Activated T-cell treated with anti-CD3 and anti-CD28 coated beads, Interleukin-2, amount 50 U/mL, for 1 hour (primary cell): ENCODE results near the gene TBC1D10A.
A peak's percentile ranks its signal among the peaks of the same experiment; 100 is the strongest.

ENCODE experiments used
- DNase-seq: peaks from one replicate; pipeline ENCODE4 v3.0.0-alpha.2; 2020

TBC1D10A gene

DNA sequence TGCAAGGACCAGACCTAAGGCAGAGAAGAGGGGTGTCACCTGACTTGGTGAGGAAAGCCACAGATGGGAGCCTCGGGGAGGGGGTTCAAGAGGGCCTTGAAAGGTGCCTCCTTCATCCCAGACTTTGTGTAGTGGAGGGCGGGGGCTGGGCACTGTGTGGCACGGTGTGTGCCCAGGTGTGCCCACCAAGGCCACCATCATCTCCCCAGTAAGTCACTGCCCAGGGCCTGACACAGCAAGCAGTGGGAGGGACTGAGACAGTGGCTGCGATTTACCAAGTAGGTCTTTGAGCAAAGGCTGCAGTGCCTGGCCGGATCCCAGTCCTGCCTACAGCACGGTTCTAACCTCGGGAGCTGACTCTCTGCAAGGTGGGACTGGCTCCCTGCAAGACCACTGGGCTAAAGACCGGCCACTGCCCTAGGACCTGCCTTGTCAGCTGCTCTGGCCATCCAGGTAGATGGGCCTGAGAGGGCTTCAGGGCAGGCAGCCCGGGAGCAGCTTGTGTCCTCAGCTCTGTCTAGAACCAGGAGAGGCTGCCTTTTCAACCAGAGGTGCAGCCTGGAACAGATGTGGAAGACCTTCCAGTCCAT, 61.5 kb downstream of the TBC1D10A start:
- no peak for DNase-seq

DNA sequence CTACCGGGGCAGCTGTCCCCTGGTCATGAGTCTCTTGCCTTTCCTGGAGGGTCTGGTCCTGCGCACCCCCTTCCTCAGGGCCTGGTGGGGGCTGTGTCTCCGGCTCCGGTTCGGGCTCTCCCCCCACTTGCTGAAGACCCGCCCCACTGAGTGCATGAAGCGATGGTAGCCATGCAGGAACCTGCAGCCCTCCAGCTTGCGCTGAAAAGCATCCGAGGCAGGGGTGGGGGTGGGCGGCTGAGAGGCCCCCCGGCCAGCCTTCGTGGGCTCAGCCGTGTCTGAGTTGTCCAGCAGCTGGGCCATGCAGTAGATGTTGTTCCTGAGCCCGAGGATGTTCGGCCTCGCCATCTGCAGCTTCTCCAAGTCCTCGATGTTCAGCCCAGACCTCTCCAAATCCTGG, 62.9 kb downstream of the TBC1D10A start:
- no peak for DNase-seq

DNA sequence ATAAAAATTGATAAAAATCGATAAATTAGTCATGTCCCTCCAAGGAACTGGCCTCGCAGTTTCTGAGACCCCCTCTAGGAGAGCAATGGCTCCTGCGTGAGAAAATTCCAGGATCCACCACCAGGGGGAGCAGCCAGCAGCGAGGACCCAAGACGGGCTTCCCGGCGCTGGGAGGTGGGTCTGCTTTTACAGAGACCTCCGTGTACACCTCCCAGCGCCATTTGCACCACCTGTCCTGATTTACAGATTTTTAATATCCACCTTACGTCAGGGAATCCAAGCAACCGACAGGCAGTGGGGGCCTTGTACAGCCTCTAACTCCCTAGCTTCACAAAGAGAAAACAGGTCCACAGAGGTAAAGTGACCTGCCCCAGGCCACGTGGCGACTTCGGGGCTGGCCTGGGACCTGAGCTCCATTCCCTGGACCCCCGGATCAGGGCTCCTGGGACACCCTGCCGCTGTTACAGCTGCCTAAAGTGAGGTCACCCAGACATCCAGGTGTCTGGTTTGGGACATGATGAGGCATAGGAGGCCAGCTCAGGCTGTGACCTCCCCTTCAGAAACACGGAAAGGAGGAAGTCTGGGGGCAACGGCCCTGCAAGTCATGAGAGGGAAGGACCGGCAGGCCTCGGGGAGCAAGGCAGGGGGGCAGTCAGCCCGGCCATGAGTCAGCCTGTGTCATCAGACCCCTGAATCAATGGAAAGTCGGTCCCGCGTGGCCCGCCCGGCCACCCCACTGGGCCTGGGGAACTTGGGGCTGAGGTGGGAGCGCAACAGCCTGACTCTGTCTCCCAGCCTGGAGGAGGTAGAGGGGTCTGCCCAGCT, 63.6 kb downstream of the TBC1D10A start:
- DNase-seq = peak; percentile 84

DNA sequence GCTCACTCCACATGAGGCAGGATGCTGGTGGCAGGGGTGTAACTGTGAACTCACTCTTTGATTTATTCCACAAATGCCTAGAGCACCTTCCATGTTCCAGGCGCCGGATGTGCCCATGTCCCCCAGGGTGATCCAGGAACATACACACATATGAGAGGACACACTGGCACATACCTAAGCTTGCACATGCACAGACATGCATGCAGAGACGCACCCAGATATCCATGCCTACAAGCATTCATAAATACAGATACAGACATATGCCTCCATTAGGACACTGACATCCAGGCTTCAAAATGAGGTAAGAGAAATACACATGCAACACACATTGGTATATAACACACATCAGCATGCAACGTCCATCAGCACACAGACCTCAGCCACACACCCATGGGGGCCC, 64.6 kb downstream of the TBC1D10A start:
- no peak for DNase-seq

DNA sequence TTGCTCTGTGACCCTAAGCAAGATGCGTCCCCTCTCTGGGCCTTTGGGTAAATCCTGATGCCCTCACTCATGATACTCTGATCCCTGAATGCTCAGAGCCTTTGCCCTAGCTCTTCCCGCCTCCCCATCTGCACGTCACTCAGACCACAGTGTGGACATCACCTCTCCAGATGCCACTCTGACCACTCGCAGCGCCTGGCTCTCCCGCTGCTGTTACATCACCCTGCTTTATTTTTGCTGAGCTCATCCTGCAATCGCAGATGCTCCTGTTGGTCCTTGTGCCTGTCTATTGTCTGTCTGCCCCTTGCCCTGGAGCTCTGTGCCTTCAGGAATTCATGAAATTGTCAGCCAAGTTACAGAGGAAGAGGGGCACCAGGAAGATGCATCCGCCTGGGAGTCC, 65.6 kb downstream of the TBC1D10A start:
- no peak for DNase-seq

DNA sequence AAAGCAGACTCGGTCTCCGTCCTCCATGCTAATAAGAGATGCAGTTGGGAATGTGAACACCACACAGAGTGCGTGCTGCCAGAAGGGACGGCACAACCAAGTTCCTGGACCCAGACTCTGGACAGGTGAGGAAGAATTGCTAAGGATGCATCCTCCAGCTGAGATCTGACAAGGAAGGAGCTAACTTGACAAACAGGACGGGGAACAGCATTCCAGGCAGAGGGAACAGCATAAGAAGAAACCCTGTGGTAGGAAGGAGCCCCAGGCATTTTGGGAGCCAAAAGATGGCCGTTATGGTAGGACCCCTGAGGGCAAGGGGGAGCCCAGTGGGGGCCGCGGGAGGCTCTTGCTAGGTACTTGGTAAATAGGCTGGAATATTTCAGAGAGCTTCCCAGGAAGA, 66.1 kb downstream of the TBC1D10A start:
- DNase-seq = no peak

DNA sequence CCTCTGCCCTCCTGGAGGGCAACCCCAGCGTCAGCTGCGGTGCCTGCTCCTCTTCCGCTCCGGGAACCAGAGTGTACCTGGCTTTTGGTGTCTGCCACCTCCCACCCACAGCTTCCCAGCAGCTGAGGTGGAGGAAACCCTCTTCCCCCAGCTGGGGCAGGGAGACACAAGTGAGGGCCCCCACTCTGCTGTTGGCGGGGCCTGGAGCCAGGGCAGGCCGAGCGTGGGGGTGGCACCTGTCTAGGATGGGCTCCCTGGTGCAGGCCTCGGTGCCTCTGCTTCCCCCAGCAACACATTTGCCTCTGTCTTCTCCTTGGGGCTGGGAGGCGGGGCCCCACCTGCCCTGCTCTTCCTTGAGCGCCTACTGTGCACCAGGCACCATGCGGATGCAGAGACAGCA, 66.5 kb downstream of the TBC1D10A start:
- DNase-seq = no peak

DNA sequence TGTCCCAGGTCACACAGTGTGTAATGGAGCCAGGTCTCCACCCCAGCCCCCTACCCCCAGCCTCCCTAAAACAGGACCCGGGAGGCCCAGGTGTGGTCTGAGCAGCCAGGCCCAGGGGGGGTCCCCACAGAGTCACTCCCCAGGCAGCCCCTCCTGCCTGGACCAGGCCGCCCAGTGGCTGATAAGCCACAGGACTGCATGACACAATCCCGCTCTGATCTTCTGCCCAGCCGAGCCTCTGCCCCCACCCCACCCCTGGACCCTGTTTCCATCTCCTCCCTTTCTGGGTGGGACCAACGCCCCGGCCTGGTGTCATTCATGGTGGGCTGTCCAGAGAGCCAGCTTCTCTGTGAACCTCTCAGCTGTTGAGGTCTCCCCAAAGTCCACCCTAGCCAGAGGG, 72.4 kb downstream of the TBC1D10A start:
- DNase-seq = no peak

DNA sequence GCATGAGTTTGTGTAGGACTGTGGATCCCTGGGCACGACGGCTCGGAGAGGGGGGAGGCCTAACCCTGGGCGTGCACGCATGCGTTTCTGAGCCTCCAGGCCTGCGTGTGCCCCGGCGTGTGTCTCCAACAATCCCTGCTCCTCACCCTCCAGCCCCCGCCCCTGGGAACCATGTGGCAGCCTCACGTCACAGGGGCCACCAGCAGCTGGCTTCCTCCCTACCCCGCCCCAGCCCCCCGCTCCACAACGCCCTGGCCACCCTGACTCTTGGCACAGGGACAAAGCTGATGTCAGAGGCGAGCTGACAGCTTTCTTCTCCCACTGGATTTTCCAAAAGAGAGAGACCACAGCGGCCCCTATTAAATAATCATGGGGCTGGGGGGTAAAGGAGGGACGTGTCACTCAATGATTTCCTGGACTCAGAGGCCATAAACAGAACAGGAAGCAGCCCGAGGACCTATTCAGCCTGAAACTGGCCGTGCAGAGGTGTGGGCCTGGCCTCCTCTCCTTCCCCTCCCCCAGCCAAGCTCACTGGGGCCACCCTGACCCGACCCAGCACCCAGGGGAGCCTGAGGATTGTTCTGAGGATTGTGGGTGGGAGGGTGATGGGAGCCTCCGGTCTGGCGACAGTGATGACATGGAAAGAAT, 73.4 kb downstream of the TBC1D10A start:
- no peak for DNase-seq

DNA sequence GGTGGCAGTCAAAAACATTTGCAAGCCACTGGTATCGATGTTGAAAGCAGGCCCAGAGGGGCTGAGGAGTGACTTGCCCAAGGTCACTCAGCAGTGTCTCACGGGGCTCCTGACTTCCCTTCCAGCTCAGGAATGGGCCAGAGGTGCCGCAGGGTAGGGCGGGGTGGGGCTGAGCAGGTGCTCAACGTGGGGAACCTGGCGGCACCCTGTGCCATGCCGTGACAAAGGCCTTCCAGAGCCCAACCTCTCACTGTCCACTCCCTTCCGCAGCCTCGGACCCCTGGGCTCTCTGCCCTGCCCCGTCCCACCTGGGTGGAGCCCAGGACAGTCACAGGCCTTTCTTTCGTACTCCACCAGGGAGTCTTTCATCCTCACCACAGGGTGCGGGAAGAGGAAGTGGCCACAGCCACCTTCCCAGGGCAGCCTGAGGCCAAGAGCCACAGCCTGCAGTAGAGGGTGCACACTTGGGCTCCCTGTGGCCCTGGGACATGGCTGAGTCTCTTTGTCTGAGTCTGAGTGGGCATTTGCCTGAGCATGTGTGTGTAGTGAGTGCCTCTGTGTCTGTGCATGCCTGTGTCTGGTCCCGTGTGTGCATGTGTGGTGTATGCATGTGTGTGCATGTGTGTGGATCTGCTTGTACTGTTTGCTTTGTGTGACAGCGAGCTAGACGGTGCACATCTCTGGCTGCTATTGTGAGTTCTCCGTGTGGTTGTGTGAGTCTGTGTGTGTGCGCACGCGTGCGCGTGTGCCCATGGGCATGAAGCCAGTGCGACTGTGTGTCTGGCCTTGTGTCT, 74.1 kb downstream of the TBC1D10A start:
- DNase-seq = no peak

DNA sequence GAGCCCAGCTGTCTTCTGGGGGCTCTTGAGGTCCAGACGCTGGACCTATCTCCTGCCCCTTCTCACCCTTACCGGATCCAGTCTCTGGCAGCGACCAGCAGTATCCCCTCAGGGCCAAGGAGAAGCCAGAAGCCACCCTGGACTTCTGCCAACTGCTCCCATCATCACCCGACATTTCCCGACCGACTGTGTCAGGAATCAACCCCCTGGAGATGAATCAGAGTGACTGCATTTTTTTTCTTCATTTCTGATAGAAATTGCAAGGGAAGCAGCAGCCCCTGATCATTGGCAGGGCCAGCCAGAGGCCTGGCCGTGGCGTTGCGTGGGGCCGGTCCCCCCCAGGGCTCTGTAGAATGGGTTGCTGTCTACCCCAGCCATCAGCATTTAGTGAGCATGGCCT, 75.0 kb downstream of the TBC1D10A start:
- DNase-seq = no peak

DNA sequence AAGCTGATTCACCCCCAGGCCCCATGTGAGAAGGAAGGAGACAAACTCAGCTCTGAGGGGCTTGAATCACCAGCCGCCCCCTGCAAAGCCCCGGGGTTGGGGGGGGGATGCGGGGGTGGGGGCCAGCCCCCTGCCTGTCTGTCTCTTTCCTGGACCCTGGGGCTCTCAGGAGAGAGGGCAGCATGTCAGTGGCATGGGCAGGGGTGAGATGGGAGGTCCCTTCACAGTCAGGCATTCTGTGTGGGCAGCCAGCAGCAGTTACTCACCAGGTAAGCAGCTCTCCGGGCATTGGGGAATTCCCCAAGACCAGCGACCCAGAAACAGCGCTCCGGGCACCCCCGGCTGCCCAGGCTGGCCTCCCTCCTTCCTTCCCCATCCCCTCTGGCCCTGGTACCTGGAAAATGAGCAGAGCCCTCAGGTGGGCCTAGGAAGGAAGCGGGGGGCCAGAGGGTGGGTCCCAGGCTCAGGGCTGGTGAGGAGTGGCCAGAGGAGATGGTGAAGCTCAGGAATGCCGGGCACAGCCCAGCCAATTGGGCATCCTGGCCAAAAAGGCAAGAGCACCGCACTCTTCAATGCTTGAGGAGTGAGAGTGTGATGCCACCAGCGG, 76.0 kb downstream of the TBC1D10A start:
- DNase-seq = no peak

DNA sequence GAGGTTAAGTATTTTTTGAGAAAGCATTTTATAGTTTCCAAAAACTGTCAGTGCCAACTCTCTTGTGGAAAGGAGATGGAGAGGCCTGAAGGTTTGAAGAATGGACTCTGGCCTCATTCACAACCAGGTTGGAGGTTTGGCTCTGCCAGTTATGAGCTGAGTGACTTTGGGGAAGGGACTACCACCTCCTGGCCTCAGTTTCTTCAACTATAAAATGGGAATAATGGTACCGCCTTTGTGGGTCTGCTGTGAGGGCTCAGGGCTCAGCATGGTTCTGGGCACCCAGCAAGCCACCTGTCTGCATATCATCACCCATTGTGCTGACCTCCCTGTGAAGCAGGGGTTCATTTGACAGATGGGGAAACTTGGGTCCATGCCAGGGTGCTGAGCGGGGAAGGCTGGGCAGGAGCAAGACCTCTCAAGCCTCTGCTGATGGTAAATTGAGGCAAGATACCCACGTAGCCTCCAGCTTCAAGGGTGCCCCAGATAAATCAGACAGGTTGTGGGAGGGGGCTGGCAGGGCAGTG, 76.6 kb downstream of the TBC1D10A start:
- no peak for DNase-seq

DNA sequence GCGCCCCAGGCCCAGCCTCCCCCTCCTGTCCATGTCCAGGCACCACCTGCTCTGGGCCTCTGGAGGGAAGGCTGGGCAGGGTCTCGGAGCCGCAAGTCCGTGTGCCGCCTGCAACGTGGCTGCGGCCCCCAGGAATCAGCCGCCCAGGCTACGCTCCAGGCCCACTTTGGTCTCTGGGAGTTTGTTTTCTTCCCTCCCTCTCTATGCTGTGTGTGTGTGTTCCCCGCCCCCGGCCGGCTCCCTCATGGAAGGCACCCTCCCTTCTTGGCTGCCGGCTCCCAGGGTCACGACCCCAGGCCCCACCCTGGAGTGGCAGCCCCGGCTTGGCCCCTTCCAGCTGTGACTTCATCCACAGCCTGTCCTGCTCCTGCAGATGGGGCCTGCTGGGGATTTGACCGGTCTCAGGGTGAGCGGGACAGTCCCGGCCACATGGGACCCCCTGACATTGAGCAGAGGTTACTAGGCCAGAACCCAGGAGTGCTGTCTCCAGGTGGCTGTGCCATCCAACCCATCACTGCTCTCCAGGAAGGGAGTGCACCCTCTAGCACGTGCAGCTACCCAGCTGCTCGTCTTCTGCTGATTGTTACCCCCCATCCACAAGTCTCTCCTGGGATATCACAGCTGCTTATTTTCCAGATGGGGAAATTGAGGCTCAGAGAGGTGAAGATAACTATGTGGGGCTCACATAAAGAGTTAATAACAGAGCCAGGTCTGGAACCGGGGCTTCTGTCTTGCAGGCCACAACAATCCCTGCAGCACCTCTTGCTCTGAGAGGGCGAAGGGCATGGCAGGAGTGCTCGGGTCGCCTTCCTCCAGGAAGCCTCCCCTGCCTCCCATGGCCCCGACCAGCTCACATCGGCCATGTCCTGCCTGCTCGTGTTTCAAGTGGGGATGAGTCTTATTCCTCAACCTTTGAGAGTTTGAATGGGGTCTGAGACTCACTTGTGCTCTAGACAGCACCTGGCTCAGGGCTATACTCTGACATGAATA, 77.4 kb downstream of the TBC1D10A start:
- no peak for DNase-seq

DNA sequence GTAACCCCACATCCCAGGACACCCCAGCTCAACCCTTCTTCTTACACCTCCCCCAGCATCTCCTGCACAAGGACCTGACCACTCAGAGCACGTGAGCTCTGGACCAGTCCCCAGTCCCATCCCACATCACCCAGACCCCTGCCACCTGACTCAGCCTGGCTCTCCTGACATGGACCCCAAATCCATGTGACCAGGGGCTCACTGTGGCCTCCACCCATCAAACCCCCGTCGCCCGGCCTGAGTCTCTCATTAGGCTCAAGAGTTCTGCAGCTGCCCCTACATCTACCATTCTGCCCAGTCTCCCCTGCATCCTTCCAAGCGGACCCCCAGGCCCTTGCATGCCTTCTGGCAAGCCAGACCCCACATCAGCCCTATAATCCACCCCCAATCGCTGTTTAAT, 78.3 kb downstream of the TBC1D10A start:
- DNase-seq = no peak

DNA sequence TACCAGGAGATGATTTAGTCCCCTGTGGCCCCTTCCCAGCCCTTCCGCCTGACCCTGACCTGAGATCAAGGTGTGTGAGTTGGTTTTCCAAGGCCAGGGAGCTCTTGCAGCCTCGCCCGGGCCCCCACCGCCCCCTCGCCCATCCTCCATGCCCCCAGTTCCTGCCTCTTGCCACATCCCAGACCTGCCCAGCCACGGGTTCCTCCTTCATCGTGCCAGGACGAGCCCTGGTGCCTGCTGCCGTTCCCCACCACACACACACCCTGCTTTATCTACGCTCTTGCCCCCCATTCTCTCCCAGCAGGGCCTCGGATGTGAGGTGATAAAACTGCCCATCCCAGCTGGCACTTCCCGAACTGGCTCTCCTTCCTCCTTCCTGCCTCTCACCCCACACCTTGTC, 78.8 kb downstream of the TBC1D10A start:
- DNase-seq = no peak

DNA sequence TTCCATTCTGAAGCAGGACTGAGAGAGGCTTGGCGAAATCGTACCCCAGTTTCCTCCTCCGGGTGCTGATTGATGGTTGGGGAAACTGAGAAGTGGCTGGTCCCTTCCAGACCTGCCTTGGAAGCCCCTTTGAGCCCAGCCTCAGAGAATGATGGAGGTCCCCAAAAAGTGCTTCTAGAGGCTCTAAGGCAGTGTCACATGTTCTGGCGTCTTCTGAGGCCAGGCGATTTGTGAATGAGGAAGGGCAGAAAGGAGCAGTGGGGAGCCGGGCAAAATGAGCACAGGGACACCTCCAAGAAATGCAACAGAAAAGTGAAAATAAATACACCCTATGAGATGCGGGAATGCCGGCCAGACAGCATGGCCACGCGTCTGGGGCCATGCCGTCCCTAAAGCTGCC, 79.2 kb downstream of the TBC1D10A start:
- no peak for DNase-seq

DNA sequence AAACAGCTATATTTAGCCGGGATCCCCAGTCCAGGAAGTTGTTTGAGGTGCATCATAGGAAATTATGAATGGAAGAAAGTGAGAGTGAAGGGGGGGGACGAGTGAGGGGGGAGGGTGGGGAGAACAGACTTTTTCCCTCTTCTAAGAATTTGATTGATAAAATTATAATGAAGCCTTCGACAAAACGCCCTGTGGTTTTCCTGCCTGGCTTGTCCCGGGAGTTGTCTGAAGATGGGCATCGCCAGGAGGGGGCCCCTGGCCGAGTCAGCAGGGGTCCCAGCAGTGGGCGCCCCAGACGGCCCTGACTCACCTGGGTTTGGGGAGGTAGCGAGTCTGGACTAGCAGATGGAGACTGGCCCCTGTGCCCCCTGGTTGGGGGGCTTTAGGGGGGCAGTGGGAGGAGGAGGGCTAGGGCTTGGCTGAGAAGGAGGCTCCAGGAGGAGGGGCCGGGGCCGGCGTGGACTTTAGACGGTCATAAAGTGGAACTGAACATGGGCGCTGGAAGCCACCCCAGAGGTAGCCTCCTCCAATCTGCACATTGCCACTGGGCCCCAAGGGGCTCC, 79.8 kb downstream of the TBC1D10A start:
- peak; percentile 35 for DNase-seq

DNA sequence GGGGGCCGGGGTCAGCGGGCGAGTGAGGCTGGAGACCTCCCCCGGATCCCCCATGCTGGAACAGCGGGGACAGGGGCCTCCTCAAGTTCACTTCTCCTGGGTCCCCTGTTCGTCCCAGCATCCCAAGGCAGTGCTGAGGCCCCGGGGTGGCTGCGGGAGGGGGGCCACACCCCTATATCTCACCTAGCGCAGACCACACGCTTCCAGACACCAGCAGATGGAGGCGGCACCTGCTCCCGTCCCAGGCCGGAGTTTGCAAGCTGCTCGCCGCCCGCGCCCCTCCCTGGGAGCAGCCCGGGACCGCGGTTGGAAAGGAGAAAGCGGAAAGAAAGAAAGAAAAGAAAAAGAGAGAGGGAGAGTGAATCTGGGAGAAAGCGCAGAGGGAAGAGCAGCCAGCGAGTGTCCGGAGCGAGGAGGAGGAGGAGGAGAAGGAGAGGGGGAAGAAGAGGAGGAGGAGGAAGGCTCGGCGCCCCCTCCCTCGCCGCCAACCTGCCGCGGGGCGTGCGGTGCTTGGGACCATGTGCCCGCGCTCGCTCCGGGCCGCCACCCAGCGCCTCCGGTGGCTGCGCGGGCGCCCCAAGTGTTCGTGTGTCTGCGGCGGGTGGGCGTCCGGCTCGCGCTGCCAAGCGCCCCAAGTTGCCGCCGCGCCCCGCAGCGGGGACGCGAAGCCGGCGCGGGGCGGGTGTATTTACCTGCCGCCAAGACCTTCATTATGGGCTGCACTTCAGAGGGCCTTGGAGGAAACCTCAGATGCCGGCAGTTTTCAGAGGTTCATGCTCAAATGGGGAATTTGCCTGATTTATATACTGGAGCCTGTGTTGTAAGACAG, 80.5 kb downstream of the TBC1D10A start, which contains the start of gene LIF:
Gene LIF (minus strand): TSS at position 775 of the 829 bp plus-strand sequence. CDS start 64 bp downstream, at position 711.
- DNase-seq = peak; percentile 62
